HG03175 (cell line): ENCODE results near the gene EXOC6B.
"Not testable (repeated sequence)": the region's sequence is repeated elsewhere in the genome, so short reads cannot be mapped to it uniquely, and the experiment has no call there.

Source experiments
- ATAC-seq: cut with Tn5 transposase; IDR thresholded peaks from one replicate; pipeline ENCODE4 v1.9.1; 2021; ENCODE audit warnings: mild to moderate bottlenecking, moderate library complexity; ENCODE audit not compliant: unreplicated experiment

EXOC6B gene

GRCh38 chr2:72484622-72485021, 341.2 kb downstream of the EXOC6B start:
- not testable (repeated sequence) for ATAC-seq

DNA sequence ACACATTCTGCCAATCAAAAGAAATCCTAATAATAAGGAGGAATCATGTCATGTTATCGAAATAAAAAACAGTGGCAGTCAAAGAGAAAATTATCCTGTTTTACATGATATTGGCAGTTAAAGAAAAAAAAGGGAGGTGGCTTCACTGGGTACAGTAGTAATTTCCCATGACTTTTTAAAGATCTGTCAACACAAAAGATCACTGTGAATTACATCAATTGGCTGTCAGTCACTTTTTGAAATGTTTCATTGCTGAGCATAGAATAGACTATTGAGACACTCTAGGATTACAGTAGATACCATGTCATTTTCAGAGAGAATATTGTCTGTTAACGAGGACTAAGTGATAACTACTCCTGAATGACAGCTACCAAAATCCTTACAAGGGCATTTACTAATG, 342.5 kb downstream of the EXOC6B start:
- no peak for ATAC-seq

DNA sequence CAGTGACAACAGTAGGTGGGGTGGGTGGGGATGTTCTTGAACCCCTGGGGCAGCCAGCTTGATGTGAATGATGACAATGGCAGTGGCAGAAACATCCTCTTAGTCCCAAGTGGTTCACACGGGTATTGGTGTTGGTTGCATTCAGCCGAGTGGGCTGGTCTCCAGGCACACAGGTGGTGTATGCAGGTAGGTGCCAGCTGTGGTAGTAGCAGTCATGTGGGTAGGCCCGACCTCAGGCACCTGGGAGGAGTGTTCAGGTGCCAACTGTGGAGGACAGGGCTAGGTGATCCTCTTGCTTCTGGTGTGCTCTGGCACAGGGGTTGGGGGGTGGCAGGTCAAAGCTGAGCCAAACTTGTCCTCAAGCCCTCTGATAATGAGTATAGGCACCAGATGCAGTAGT, 350.6 kb downstream of the EXOC6B start:
- no peak for ATAC-seq

DNA sequence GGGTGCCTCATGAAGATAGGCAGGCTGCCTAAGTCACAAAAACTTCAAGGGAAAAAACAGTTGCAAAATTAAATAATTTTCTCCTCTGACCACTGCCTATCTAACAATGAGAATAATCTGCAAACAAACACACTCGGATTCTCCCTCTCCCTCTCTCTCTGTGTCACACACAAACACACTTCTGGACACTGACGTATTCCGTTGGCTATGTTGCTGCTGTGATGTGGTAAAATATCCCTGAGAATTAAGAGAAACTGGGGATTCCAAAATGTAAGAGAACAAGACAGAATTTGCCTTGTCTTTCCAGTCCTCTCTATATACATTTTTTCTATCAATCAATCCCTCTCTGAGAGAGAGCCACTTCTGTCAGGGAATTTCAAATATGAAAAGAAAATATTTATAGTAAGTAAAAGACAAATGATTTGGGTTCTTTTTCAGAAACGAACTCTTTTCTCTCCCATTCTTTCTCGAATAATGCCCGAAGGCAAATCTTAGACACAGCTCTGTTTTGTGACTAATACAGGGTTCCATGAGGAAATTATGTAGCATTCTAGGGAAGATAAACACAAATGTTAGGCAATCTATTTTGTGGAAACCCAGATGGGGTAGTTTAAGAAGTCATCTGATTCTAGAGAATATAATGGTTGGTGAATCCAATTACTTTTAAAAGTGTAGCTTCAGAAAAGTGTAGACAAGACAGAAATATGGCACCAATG, 367.9 kb downstream of the EXOC6B start:
- no peak for ATAC-seq

- no peak for ATAC-seq
Observed at GRCh38 chr2:72454189-72454588, 371.6 kb downstream of the EXOC6B start.

DNA sequence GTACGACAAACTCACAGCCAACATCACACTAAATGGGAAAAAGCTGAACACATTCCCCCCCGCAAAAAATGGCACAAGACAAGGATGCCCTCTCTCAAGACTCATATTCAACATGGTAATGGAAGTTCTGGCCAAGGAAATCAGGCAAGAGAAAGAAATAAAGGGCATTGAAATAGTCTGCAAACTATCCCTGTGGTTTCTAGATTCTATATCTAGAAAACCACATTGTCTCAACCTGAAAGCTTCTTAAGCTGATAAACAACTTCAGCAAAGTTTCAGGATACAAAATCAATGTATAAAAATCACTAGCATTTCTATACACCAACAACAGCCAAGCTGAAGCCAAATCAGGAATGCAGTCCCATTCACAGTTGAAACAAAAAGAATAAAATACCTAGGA, 383.6 kb downstream of the EXOC6B start:
- no peak for ATAC-seq

- no peak for ATAC-seq
Observed at GRCh38 chr2:72439892-72440291, 385.9 kb downstream of the EXOC6B start.

- ATAC-seq, result no peak
Observed at GRCh38 chr2:72438364-72438763, 387.5 kb downstream of the EXOC6B start.

- no peak for ATAC-seq
Observed at GRCh38 chr2:72431737-72432136, 394.1 kb downstream of the EXOC6B start.

- no peak for ATAC-seq
Observed at GRCh38 chr2:72427022-72427861, 398.6 kb downstream of the EXOC6B start.

- ATAC-seq, result no peak
Observed at GRCh38 chr2:72425996-72426395, 399.8 kb downstream of the EXOC6B start.

GRCh38 chr2:72423756-72424155, 402.1 kb downstream of the EXOC6B start:
- ATAC-seq, result no peak

DNA sequence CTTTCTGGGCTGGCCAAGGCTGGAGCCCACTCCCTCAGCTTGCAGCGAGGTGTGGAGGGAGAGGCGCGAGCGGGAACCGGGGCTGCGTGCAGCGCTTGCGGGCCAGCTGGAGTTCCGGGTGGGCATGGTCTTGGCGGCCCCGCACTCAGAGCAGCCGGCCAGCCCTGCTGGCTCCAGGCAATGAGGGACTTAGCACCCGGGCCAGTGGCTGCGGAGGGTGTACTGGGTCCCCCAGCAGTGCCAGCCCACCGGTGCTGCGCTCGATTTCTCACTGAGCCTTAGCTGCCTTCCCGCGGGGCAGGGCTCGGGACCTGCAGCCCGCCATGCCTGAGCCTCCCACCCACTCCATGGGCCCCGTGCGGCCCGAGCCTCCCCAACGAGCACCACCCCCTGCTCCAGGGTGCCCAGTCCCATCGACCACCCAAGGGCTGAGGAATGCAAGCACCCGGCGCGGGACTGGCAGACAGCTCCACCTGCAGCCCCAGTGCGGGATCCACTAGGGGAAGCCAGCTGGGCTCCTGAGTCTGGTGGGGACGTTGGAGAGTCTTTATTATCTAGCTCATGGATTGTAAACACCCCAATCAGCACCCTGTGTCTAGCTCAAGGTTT, 404.0 kb downstream of the EXOC6B start:
- ATAC-seq, result not testable (repeated sequence)

GRCh38 chr2:72415781-72416475, 409.9 kb downstream of the EXOC6B start:
- ATAC-seq, result no peak

- ATAC-seq, result no peak
Observed at GRCh38 chr2:72415241-72415661, 410.6 kb downstream of the EXOC6B start.

DNA sequence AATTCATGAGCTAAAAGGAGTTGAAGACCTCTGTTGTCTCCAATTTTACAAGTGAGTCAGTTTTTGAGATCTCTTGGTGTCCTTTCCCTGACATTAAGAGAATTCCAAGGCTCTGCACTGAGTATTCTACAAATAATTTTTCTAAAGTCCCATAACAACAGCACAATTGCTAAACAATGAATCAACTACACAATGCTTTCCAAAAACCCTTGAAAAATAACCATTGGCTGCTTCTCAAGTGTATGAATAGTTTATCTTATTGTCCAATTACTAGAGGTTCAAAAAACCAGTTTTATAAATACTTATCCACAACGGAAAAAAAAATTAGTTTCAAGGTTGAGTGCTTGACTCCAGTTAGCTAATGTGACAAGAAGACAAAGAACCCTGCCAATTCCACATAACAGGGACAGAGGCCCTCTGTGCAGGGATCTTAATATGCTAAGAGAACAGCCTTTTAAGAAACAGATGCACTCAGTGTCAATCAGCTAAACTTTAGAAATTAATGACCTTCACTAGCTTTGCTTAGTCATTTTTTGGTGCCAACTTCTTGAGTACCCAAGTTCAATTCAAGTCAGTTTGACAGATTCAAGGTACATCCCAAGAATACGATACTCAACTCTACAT, 411.6 kb downstream of the EXOC6B start:
- ATAC-seq, result no peak

- ATAC-seq, result no peak
Observed at GRCh38 chr2:72413716-72414115, 412.1 kb downstream of the EXOC6B start.

DNA sequence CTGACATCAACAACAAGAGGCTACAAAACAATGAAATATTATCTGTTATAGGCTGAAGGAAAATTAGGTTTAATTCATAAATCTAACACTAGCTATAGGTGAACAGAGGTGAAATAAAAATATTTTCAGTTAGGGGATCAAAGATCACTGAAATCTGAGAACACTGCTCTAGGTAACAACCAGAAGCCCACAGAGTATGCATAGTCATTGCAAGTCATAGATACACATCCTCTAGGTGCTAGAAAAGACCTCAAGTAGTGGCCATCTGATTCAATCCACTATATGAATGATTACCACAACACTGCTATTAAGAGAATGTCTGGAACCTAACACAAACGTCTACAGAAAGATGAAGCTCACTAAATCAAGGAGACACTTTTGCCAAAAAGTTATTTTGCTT, 413.6 kb downstream of the EXOC6B start:
- no peak for ATAC-seq

GRCh38 chr2:72399879-72400278, 426.0 kb downstream of the EXOC6B start:
- ATAC-seq, result no peak

- ATAC-seq, result no peak
Observed at GRCh38 chr2:72395096-72395495, 430.7 kb downstream of the EXOC6B start.
